Midbrain (tissue), 1 donor: ENCODE data around the gene APBA2.
A peak's percentile ranks its signal among the peaks of the same experiment; 100 is the strongest.

Experiments
- DNase-seq: peaks from one replicate; lab custom pipeline; 2025; lab: John Stamatoyannopoulos, UW

Gene APBA2

DNA sequence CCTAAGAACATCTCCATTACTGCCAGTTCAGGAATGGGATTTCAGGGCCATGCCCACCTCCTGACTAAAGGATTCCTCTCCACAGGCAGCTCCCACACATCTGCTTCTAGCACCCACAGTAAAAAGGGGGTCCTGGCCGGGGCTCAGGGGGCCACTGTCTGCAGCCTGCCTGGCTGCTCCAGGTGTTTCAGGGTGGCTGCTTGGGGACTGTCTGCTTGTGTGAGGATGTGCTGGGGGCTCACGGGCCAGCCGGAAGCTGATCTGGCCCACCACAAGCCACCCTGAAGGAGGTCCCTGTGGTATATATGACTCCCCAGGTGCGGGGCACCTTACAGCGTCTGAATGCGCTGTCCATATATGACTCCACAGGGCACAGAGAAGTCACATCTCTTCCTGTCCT is 248.5 kb downstream of the APBA2 start:
- no peak for DNase-seq

DNA sequence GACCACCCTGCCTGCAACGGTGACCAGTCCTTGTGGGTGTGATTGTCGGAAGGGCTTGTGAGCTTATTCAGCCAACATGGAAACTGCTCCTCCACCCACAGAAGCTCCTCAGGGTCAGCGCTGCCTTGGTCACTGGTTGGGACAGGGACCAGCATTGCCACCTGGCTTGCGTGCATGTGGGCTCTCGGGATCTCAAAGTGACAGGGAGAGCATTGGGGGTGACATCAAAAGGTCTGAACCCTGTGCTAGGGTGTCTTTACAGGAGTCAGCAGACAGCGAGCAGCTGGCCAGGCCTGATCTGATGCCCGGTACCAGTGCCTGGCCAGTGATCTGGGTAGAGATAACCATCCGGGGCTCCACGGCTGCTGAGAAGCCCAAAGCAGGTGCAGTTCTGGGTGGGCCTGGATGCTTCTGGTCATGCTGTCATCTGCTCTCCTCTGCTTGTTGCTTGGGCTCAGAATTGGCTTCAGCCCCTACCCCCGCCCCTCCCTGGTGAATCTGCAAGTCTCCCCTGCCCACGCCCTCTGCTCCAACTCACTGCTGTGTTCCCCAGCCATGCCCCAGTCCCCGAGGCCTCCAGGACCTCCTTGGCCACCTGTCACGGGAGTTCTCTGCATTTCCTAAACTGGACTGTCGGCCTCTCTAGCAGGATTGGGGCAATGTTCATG is 249.0 kb downstream of the APBA2 start:
- DNase-seq, result no peak

DNA sequence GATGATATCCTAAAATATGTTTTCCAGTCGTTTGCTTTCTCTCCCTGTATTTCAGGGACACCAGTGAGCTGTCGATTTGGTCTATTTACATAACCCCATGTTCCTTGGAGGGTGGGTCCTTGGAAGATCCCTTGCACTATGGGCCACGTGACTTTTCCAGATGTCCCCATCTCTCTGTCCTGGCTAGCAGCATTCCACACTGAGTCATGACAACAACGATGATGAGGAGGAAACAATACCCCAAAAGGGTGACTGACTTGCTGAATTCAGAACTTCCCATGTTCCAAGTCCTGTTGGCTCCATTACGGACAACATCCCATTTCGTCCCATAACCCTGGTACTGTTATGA is 249.5 kb downstream of the APBA2 start:
- DNase-seq, result no peak

DNA sequence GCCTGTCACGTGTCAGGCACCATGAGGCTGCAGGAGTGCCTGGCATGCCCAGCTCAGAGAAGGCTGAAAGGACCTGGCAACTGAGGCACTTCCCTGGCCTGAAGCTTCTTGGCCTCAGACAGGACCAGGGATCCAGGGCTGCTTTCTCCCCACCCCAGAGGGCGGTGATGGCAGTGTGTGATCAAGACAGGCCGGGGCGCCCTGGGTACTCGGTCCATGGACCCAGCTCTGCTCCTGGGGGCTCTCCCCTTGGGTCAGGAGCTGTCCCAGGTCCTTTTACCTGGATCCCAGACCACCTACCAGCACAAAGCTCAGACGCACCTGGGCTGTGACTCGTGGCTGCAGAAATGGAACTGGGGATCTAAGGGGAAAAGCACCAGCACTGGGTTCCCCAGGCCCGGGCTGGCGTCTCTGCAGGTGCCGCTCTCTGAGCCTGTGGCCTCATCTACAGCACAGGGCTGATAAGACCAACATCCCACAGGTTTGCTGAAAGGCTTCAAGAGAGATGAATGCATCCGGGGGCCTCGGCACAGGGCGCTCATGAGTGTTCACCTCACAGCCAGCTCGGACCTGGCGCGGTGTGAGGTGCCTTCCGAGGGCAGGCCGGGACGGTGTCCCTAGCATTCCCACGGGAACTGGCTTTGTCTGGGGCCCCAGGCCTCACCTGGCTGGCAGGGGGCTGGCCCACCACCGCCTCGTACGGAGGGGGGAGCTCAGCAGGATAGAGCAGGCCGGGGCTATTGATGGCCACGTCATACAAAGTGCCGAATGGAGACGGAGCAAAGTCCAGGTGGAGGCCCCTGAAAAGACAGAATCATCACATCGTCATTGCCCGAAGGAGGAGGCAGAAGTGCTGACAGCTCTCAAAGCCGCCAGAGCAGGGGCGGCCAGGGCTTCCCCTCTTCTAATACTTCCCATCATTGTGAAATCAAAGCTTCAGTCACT is 250.2 kb downstream of the APBA2 start:
- DNase-seq, result no peak

DNA sequence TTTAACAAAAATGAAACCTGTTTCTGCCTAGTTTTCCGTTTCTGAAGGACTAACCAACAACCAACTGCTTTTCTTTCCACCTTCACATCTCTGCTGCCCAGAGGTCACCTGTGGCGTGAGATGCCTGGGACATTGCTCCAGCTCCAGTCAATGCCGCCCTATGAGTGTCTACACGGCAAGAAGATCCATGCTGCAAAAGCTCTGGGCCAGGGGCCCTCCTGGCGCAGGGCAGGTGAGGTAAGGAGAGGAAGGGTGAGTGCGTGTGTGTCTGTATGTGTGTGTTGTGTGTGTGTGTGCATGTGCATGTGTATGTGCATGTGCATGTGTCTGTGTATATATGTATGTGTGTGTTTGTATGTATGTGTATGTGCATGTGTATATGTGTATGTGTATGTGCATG is 252.5 kb downstream of the APBA2 start:
- DNase-seq, result no peak

DNA sequence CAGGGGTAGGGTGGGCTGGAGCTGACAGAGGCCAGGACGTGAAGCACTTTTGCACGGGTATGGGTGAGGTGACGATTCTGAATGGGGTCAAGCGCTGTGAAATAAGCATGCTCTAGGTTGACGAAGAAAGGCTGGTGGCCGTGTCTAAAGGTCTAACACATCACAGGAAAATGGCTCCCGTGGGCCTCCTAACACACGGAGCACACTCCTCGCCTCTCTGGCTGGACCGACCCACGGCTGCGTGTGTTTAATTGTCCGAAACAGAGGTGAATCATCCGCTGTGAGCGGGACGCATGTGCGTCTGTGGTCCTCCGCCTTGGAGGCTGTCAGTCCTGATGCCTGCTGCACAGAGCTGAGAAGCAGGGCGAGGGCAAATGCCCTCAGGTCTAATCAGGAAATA is 253.3 kb downstream of the APBA2 start:
- DNase-seq, result no peak

DNA sequence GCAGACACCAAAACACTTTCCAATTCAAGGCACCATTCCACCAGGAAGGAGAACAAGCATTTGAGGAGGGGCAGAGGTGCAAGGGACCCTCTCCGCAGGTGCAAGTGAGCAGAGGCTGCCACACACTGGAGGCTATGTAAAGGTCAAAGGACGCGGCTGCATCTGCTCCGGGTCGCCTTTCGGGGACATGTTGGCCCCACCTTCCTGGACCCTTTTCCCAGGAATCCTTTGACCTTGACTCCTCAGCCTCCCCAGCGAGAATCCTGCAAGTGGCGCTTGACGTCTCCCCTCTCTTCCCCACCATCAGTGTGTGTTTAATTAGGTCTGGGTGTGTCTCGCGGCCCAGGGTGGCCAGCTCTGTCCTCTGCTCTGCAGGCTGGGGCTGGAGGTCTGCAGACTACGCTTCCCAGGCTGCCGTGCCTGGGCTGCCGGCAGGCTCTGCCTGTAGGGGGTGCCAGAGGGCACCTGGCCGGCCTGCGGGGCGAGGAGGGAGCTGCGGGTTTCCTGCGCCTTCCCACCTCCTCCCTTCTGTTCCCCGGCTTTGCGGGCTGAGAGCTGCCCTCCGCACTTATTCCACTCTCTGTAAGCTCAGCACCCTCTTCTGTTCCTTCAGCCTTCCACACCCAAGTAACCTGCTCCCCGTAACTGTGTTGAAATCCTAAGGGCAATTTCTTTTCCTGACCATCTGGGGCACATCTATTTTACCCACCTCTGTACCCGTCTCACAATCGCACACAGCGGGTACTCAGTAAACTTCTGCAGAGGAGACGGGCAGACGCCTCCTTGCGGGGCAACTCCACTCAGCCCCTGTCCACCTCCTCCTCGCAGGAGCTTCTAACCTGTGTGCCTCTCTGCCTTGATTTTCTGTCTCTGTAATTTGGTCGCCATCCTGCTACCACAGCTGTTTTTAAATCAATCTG is 254.0 kb downstream of the APBA2 start:
- DNase-seq, result peak; percentile 63

DNA sequence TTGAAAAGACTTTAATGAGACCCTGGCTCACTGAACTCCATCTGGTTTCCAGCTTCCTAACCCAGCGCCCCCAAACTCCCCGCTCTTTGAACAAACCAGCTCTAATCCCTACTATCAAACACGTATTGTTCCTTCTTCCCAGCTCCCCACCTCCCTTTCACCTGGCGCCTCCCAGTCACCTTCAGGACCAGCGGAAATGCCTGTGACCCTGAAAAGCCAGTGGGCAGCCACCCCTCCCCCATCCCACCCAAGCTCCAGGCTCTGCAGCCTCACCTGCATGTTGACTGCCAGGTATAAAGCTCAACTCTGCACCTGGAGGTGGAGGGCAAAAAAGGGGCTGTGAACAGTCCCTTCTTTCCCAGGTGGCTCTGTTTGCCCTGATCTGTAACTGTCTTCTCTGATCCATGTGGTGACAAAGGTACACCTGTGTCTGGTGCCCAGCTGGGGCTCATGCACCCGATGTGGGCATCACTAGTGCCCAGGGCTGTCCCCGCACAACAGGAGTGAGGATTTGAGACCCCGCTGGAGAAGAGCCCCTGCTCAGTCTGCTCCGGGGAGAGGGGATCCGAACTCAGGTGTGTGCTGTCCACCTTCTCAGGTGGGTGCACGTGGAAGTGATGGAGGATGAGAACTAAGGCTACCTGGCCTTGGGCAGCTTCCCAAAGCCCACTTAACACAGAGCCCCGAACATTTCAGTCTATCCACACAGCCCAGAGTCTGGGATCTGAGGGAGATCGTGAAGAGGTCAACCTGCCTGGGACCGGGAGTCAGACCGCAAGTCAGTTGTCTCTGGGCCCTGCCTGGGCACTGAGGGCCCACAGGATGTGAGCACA is 254.9 kb downstream of the APBA2 start:
- DNase-seq, result no peak

DNA sequence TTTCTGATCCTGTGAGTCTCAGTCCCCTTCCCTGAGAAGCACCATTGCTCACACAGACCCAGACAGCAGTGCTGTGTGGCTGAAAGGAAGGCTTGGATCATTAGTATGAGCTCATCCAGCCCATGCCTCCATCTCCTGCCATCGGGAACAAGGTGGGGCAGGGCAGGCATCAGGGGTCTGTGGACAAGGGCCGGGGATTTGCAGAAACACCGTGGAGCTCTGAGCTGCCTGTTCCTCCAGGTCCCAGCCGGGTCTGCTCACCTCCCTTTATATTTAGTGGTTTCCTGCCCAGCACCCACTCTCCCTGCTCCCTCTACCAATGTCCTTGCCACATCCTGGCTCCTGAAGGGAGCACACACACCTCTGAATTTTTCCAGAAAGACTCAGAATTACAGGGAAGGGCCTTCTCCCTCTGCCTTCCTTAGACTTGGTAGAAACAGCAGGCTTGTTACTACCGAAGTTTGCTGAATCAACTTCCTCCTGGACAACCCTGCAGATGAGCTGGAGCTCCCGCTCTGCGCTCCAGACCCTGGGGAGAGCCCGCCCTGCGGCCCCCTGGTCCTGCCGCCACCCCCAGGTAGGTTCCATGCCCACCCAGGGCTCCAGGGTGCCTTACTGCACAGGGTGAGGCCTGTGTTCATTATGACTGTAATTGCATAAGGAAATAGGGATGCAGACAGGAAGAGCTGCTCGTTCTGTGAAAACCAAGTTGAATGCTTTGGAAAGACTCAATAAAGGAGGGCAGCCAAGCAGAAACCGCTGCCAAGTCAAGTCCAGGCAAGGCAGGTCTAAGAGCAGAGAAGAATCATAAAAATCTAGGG is 255.7 kb downstream of the APBA2 start:
- DNase-seq, result no peak

DNA sequence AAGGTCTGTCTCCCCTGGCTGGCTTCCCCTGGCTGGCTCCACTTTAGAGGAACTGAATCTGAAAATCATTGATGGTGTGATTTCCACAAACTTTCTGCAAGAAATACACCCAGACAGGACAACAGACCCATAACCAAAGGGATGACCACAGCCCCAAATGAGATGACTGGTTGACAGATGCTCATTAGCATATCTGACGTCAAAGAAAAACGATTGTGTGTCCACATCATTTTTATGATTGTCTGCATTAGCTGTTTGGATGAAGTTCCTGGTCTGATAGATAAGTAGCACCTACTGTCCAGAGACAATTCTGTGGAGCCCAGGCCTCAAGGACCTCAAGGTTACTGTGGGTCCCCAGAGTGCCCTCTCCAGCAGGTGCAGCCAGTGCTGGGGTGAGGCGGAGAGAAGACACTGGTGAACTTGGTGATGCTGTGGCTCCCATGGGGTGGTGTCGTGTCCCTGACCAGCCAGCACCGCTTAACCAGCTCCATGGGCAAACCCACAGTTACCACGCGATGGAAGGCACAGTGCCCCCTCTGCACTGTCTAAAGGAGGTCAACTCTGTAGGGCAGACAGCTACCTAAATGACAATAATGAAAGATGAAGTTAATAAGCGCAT is 256.5 kb downstream of the APBA2 start:
- no peak for DNase-seq

DNA sequence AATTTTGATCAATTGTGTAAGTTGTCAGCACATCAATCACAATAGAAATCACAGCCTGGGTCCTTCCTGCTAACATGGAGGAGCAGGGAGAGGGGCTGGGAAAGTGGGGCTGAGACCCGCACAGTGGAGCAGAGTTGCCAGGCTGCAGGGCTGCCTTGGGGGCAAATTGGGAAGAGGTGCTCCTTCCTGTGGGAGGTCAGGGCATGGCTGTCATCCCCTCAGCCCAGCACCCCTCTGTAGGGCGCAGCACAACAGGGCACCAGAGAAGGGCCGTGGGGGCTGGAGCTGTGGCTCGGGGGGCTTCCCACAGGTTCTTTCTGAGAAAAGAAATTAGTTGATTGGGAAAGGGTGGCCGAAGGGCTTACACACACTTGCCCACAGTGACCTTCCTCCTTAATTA is 257.5 kb downstream of the APBA2 start:
- no peak for DNase-seq

DNA sequence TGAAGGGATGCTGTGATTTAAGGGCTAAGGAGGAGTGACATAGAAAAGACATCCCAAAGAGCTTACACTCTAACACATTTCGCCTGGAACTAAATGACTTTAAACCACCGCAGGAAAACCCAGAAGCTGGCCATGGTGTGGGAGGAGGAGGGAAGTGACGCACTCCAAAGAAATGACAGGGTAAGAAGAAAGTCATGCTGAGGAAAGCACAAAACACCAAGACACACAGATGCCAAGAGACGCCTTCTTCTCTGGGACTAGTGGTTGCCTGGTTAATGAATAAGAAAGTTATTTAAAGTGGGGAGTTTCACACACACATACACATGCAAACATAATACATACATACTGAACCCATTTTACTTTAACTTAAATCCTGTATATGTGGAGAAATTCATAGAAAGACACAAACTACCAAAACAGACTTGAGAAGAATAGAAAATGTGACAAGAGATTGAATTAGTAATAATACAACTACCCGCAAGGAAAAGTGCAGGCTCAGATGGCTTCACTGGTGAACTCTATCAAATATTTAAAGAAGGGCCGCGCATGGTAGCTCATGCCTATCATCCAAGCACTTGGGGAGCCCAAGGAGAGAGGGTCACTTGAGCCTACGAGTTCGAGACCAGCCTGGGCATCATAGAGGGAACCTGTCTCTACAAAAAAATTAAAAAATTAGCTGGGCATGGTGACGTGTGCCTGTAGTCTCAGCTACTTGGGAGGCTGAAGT is 258.3 kb downstream of the APBA2 start:
- no peak for DNase-seq

DNA sequence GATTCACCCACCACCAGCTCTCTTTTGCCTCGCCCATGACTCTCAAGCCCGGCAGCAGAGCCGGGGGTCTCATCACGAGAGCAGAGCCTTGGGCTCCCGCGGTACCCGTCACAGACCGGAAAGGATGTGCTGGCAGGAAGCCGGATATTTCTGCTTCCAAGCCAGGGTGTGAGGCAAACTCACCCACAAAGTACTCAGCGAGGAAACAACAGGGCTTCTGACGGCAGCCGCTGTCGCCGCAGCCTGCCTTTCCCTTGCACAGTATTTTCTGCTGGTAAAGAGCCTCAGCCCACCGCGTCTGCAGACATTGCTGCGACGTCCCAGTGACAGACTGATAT is 263.9 kb downstream of the APBA2 start:
- DNase-seq, result no peak

DNA sequence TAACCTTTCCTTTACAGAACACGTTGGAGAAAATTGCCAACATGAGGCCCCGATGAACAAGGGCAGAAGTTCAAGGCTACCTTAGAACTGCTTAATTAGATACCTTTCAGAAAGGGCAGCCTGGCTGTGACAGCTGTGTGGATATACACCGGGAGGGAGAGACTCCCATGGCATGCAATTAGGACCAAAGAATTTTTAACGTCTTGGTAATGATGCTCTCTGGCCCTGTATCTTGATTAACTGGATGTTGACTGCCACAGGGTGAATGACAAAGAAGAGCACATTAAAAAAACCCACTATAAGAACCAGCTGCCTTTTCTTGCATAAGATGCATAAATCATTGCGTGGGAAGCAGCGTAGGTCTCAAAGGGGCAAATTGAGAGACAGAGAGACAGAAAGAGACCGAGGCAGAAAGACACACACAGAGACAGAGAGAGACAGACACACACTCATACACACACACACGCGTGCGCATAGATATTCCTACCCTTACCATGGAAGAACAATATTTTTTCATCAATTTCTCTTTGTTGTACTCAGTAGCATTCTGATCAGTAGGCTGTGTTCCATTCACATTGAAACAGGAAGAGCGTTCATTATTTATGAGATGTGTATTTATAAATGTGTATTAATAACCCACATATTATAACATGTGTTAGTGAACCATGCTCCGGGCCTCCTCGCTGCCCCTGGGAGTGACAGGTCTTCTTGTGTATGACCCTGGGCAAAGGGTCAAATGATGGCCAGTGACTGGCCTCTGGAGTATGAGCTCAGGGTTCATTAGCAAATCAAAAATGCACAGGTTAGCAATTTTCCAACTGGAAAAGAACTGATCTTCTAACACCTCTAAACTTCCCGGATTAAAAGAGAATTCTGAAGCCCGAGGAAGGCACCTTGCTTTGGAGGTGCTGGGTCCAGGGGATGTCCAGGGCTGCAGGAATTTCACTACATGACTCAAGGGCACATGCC is 265.0 kb downstream of the APBA2 start:
- DNase-seq, result no peak

DNA sequence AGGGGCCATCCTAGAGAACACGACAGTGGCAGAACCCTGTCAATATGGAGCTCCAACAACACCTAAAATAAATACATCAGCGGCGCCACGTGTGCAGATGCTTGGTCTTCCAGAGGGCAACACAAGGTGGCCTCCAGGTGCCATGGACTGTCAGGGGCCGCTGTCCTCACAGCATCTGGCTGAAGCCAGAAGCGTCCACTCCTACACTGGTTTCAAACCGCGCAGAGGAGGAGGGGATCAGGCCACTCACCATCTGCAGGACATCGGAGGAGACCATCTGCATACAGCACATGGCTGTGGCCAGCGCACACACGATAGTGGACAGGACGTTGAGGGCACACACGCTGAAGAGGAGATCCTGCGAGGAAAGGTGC is 265.7 kb downstream of the APBA2 start:
- no peak for DNase-seq

DNA sequence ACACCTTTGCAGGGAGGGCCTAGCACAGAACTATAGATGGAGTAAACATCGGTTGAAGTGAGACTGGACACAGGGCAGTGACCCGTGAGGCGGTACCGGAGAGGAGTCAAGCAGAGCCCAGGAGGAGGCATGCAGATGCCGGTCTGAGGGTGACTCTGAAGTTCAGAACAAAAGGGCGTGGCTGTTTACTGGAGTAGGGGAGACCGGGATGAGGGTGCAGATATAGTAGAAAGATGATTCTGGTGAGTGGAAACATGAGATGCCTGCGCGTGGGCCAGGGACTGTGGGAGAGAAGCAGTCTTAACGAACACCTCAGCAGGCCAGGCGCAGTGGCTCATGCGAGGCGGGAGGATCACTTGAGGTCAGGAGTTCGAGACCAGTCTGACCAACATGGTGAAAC is 270.7 kb downstream of the APBA2 start:
- no peak for DNase-seq

DNA sequence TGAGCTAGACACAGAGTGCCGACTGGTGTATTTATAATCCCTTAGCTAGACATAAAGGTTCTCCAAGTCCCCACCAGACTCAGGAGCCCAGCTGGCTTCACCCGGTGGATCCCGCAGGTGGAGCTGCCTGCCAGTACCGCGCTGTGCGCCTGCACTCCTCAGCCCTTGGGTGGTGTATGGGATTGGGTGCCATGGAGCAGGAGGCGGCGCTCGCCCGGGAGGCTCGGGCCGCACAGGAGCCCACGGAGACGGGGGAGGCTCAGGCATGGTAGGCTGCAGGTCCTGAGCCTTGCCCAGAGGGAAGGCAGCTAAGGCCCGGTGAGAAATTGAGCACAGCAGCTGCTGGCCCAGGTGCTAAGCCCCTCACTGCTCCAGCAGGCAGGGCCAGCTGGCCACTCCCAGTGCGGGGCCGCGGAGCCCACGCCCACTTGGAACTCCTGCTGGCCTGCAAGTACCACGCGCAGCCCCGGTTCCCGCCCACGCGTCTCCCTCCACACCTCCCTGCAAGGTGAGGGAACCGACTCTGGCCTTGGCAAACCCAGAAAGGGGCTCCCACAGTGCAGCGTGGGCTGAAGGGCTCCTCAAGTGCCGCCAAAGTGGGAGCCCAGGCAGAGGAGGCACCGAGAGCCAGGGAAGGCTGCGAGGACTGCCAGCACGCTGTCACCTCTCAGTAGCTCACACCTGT is 274.1 kb downstream of the APBA2 start:
- no peak for DNase-seq

DNA sequence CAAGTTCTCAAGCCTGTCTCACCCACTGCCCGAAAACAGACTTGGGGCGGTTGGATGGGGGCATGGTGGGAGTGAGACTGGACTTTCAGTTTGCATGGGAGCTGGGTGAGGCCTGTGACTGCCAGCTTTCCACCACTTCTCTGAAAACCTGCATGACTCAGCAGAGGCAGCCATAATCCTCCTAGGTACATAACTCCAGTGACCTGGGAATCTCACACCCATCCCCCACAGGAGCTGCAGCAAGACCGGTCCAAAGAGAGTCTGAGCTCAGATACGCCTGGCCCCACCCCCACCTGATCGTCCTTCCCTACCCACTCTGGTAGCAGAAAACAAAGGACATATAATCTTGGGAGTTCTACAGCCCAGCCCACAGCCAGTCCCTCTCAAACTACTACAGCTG is 276.6 kb downstream of the APBA2 start:
- no peak for DNase-seq
